GM21423 (cell line): Measurements from ENCODE around the gene ARFGEF3.

Source experiments
- ATAC-seq: cut with Tn5 transposase; IDR thresholded peaks from one replicate; pipeline ENCODE4 v1.9.1; 2021; ENCODE audit warnings: mild to moderate bottlenecking, moderate library complexity; ENCODE audit not compliant: unreplicated experiment

The ARFGEF3 gene

DNA sequence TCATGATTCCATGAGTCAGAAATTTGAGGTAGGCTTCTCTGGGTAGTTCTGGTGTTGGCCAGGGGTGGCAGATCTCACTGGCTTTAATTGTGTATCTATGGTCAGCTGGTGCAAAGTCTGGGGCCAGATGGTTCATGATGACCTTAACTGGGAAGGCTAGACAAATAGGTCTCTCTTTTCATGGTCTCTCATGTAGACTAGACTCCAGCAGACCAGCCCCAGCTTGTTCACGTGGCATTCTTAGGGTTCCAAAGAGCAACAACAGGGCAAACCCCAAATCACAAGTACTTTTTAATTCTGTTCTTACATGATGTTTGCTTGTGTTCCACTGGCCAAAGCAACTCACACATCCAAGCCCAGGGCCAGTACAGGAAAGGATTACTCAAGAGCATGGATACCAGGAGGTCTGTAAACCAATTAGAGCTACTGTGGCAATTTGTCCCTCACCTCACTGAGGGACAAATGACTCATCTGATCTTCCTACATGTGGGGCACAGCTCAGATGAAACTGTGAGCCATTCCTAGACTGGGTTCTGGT is 136.1 kb downstream of the ARFGEF3 start:
- ATAC-seq, result no peak

GRCh38 chr6:138300469-138300868 is 138.7 kb downstream of the ARFGEF3 start:
- no peak for ATAC-seq

DNA sequence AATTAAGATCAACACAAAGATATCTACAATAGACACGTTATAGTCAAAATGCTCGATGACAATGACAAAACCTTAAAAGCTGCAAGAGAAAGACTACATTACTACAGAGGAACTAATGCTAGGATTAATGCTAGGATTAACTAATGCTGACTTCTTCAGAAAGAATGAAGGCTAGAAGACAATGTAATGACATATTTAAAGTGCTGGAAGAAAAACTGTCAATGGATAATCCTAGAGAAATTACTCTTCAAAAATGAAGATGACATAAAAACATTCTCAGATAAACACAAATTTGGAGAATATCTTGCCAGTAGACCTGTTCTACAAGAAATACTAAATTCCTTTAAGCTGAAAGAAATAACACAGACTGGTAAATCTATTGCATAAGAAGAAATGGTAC is 140.8 kb downstream of the ARFGEF3 start:
- no peak for ATAC-seq

DNA sequence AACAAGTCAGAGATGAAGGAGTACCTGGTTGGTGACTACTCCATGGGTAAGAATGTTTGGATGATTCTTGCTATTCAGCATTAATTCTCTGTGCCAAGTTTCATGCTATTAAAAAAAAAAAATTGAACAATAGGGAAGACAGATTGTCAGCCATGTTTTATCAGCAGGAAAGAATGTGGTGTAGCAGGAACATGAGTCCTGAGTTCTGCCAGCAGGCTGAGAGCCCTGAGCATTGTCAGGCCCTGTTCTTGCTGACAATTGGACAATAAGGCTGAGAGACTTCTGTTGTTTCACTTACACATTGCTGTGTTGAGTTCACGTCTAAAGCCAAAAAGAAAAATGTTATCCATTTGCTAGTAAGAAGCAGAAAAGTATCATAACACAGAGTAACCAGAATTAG is 145.6 kb downstream of the ARFGEF3 start:
- ATAC-seq, result no peak

DNA sequence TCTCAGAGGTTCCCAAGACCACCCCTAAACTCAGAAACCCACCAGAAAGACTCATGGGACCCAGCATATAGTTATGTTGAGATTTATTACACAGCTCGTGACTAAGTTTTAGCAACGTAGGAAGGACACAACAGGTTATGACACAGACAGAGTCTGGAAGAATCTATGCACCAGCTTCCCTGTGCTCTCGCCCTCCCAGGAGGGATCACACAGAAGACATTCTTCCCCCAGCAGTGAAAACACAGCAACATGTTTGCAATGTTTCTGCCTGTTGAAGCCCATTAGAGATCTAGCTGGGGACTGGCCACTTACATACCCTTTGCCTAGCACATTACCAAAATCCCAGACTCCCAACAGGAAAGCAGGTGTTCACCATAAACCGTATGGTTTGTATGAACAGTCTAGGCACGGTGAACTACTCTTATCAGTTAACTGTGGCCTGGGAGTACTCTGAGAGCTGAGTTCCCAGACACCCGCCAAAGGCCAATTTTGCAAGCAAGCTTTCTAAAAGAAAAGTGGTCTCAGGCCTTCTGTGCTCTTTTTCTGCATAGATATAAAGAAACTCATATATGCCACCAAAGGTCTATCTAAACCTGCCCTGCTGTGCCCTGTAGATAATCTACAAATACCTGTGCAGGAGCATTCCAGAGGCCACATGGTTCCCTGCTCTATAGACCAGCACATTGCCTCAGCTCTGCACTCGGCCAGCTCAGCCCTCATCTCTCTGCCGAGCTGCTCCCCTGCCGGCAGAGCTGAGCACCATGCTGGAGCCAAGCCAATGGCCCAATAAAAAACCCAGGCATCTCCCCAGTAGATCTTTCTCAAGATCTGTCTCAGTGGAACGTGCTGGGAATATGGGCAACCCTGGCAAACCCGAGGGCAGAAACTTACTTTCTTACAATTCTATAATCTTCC is 146.3 kb downstream of the ARFGEF3 start:
- ATAC-seq, result no peak

GRCh38 chr6:138308731-138309110 is 147.0 kb downstream of the ARFGEF3 start:
- no peak for ATAC-seq

- ATAC-seq, result no peak
These were observed 148.0 kb downstream of the ARFGEF3 start for GRCh38 chr6:138309695-138310094.

DNA sequence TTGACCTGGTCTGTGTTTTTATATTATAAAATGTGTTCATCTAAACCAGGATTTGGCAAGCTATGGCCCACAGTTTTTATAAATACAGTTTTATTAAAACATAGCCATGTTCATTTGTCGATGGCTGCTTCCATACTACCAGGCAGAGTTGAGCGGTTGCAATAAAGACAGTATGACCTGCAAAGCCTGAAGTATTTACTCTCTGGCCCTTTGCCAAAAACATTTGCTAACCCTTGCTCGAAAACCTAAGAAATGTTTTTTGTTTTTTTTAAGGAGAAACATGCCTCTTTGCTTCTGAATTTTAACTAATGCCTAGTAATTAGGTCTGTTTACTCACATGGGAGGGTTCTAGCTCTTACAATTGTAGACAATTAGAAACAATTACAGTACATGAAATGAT is 148.6 kb downstream of the ARFGEF3 start:
- no peak for ATAC-seq

- no peak for ATAC-seq
These were observed 149.1 kb downstream of the ARFGEF3 start for GRCh38 chr6:138310821-138311220.

DNA sequence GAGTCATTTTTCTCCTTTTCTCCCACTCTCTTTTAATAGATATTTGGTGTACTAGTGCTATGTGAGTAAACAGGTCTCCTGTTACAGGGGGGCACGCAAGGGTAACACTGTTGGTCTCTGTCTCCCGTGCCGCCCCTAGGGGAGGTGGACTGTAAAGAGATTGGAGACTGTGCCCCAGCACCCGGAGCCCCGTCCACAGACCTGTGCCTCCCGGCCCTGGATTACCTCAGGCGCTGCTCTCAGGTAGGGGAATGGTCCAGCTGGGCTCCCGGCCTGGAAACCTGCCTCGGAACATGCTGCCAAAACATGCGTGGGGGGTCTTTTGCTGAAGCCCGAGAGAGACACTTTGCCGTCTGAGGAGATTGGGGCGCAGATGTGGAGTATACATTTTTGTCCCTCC is 149.5 kb downstream of the ARFGEF3 start:
- ATAC-seq, result no peak

- ATAC-seq, result no peak
These were observed 157.1 kb downstream of the ARFGEF3 start for GRCh38 chr6:138318741-138319375.

DNA sequence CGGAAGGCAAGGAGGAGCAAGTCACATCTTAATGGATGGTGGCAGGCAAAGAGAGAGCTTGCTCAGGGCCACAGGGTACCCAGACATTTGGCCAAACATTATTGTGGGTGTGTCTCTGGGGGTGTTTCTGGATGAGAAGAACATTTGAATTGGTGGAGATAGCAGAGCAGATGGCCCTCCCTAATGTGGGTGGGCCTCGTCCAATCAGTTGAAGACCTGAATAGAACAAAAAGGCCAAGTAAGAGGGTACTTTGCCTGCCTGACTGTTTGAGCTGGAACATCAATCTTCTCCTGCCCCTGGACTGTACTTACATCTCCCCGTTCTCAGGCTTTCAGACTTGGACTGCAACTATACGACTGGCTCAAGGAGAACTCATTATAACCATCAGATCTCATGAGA is 160.2 kb downstream of the ARFGEF3 start:
- no peak for ATAC-seq

- no peak for ATAC-seq
These were observed 162.1 kb downstream of the ARFGEF3 start for GRCh38 chr6:138323821-138324220.

DNA sequence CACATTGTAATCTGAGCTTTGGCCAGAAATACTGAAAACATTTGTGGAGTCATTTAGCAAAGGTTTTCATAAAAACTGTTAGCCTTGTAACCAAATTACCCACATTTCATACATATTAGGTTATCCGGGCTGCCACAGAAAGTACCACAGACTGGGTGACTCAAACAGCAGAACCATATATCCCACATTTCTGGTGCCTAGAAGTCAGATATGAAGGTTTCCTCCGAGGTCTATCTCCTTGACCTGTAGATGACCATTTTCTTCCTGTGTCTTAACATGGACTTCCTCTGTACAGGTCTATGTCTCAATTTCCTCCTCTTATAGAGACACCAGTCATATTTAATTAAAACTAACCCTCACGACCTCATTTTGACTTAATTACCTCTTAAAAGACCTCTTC is 166.5 kb downstream of the ARFGEF3 start:
- ATAC-seq, result no peak

GRCh38 chr6:138330763-138331162 is 169.0 kb downstream of the ARFGEF3 start:
- no peak for ATAC-seq

DNA sequence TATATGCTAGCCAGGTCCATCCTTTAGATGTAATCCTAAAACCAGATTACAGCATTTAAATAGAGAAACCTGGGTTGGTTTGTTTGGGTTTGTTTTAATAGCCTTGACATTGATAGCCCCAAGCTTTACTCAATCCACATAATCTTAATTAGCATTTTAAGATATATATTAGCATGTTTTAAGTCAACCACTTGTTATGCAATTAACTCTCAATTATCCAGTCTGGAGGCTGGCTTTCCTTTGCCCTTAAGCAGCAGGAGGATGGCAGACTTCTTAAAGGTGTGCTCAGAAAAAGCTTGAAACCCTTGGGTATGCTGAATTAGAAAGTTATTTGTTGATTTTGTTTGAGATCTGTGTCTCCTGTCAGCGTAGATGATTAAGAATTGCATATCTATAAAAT is 169.7 kb downstream of the ARFGEF3 start:
- ATAC-seq, result no peak

DNA sequence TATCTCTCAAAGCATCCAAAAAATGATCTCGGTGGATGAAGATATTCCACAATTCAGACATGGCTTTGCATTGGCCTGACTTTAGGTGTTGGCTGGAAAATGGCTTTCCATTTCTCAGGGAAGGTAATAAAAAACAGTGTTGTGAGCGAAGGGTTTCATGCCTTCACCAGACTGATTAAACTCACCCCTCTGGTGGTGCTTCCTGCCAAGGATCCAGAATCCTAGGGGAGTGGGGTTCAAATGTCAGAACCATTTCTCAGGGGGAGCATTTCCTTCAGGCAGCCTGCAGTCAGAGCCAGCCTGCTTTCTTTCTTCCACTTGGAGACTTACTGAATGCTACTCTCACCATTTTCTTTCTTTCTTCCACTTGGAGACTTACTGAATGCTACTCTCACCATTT is 170.2 kb downstream of the ARFGEF3 start:
- no peak for ATAC-seq

- no peak for ATAC-seq
These were observed 172.3 kb downstream of the ARFGEF3 start for GRCh38 chr6:138334000-138334399.

DNA sequence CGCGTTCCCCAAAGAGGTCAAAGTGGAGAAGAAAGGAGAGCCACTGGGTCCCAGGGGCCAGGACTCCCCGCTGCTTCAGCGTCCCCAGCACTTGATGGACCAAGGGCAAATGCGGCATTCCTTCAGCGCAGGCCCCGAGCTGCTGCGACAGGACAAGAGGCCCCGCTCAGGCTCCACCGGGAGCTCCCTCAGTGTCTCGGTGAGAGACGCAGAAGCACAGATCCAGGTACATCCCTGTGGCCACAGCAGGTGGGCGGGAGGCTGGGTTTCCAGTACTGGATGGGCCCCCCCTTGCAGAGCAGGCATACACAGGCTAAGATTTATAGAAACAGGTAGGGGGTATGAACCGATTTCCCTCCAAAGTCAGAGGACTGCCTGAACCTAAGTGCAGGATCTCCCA is 173.2 kb downstream of the ARFGEF3 start:
- no peak for ATAC-seq

DNA sequence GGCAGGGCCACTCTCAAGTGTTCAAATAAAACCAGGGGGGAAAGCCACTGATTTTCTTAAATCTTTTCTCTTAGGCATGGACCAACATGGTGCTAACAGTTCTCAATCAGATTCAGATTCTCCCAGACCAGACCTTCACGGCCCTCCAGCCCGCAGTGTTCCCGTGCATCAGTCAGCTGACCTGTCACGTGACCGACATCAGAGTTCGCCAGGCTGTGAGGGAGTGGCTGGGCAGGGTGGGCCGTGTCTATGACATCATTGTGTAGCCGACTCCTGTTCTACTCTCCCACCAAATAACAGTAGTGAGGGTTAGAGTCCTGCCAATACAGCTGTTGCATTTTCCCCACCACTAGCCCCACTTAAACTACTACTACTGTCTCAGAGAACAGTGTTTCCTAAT is 174.5 kb downstream of the ARFGEF3 start:
- ATAC-seq, result no peak

DNA sequence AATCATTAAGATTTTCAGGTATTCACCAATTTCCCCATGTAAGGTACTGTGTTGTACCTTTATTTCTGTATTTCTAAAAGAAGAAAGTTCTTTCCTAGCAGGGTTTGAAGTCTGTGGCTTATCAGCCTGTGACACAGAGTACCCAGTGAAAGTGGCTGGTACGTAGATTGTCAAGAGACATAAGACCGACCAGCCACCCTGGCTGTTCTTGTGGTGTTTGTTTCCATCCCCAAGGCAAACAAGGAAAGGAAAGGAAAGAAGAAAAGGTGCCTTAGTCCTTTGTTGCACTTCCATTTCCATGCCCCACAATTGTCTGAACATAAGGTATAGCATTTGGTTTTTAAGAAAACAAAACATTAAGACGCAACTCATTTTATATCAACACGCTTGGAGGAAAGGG is 175.3 kb downstream of the ARFGEF3 start:
- no peak for ATAC-seq

GRCh38 chr6:138339024-138339423 is 177.3 kb downstream of the ARFGEF3 start:
- ATAC-seq, result no peak
